GM12878 (cell line): ENCODE measurements around the gene SRMS. TPM values are rescaled to one million over a fixed set of nuclear protein-coding genes. Genes with fewer than 3 reads are reported as not detected.

Experiments used
- ATF2 ChIP-seq: IDR thresholded peaks from 2 replicates; pipeline ENCODE4 v1.6.1; 2012; ENCODE audit warnings: low read length, inconsistent platforms
- ATF3 ChIP-seq: IDR thresholded peaks from 2 replicates; pipeline ENCODE4 v1.6.1; 2011; ENCODE audit warnings: low read depth, mild to moderate bottlenecking, low read length, moderate library complexity, borderline replicate concordance; ENCODE audit errors: extremely low read depth
- BRCA1 ChIP-seq: IDR thresholded peaks from 2 replicates; pipeline ENCODE4 v1.6.1; 2011; ENCODE audit warnings: low read depth, low read length, improper control_type of control experiment
- E2F4 ChIP-seq: IDR thresholded peaks from 2 replicates; pipeline ENCODE4 v1.6.1; 2012; ENCODE audit warnings: low read depth, low read length, improper control_type of control experiment
- EED ChIP-seq: sonication (generic); IDR thresholded peaks from 2 replicates; pipeline ENCODE4 v1.6.1; 2016; ENCODE audit warnings: antibody characterized with exemption, low read depth
- EZH2 ChIP-seq: IDR thresholded peaks from 2 replicates; pipeline ENCODE4 v1.6.1; 2012; ENCODE audit warnings: low read depth, mild to moderate bottlenecking, control low read depth, inconsistent platforms, low read length, borderline replicate concordance; ENCODE audit not compliant: control insufficient read depth
- HCFC1 ChIP-seq: fragments of 150-350 bp; IDR thresholded peaks from 2 replicates; pipeline ENCODE4 v1.6.1; 2014; ENCODE audit warnings: low read length
- MTA3 ChIP-seq: IDR thresholded peaks from 2 replicates; pipeline ENCODE4 v1.6.1; 2012; ENCODE audit warnings: low read length, inconsistent platforms, borderline replicate concordance
- NFYA ChIP-seq: IDR thresholded peaks from 2 replicates; pipeline ENCODE4 v1.6.1; 2011; ENCODE audit warnings: low read depth, mild to moderate bottlenecking, low read length, improper control_type of control experiment, borderline replicate concordance
- NKRF ChIP-seq: fragments of 450-650 bp; conservative IDR thresholded peaks from 2 replicates; pipeline ENCODE4 v1.6.1; 2017; ENCODE audit warnings: mild to moderate bottlenecking, moderate library complexity
- POLR2AphosphoS2 ChIP-seq: IDR thresholded peaks from 2 replicates; pipeline ENCODE4 v1.6.1; 2011; ENCODE audit warnings: low read depth, mild to moderate bottlenecking, low read length, improper control_type of control experiment, moderate library complexity
- PRDM15 ChIP-seq: fragments of 450-650 bp; formaldehyde crosslinking; IDR thresholded peaks from 2 replicates; pipeline ENCODE4 v1.4.0; 2020; ENCODE audit warnings: mild to moderate bottlenecking, moderate library complexity
- SIX5 ChIP-seq: IDR thresholded peaks from 2 replicates; pipeline ENCODE4 v1.6.1; 2011; ENCODE audit warnings: mild to moderate bottlenecking, low read depth, low read length, moderate library complexity; ENCODE audit not compliant: severe bottlenecking
- TCF3 ChIP-seq: IDR thresholded peaks from 2 replicates; pipeline ENCODE4 v1.6.1; 2012; ENCODE audit warnings: low read depth, mild to moderate bottlenecking, low read length, borderline replicate concordance; ENCODE audit not compliant: insufficient read depth
- TCF7 ChIP-seq: IDR thresholded peaks from 2 replicates; pipeline ENCODE4 v1.6.1; 2014; ENCODE audit warnings: antibody characterized with exemption, borderline replicate concordance
- ZBED1 ChIP-seq: IDR thresholded peaks from 2 replicates; pipeline ENCODE4 v1.6.1; 2016; ENCODE audit warnings: borderline replicate concordance
- ZBTB40 ChIP-seq: fragments of 450-650 bp; IDR thresholded peaks from 2 replicates; pipeline ENCODE4 v1.6.1; 2016; ENCODE audit warnings: mild to moderate bottlenecking, moderate library complexity, borderline replicate concordance
- polyA plus RNA-seq, 11 experiments: library from polyadenylated mRNA; depleted of rRNA in 4 of 11; unstranded in 6 of 11; stranded (reverse) in 5 of 11; fragments of >200 nt; fragmentation: Nextera tagmentation in 4 of 11; fragmentation: Illumina TruSeq in 1 of 11; extraction: Ambion mirVana in 4 of 11; extraction: Trizol in 1 of 11; gene quantifications; 1 replicate in 1 of 11; 2 replicates in 10 of 11; pipeline versions ENCODE4 v1.2.1 to v1.2.3, GENCODE V29; 2011 to 2016; ENCODE audit warnings: inconsistent platforms in 2 of 11, missing spikeins in 2 of 11, low read depth in 1 of 11
- total RNA-seq, 4 experiments: library from RNA; depleted of rRNA in 3 of 4; stranded (reverse); fragments of >200 nt in 3 of 4; fragmentation: Illumina TruSeq in 1 of 4; extraction: Trizol in 1 of 4; gene quantifications; 2 replicates each; pipeline versions ENCODE4 v1.2.1 to v1.2.3, GENCODE V29; 2013 to 2021

Gene SRMS
- total and polyA plus RNA-seq, 10 of the 15 experiments (the other 5 are each of a cell fraction or from before 2014, with no cell fraction given), result not detected

- TF ChIP-seq EZH2, result no peak
- no peak for TF ChIP-seq PRDM15
- TF ChIP-seq ZBED1, result no peak
- TF ChIP-seq SIX5, result no peak
- TF ChIP-seq ZBTB40, result no peak
- no peak for TF ChIP-seq E2F4
- TF ChIP-seq NFYA, result no peak
- TF ChIP-seq POLR2AphosphoS2, result peak; percentile 73; the same call in 1 of the 2 replicates
- TF ChIP-seq NKRF, result 0 out of 2 replicates have a peak, but pooled peaks have one; percentile 68
- TF ChIP-seq HCFC1, result no peak
- no peak for TF ChIP-seq EED
- TF ChIP-seq TCF3, result 0 out of 2 replicates have a peak, but pooled peaks have one; percentile 52
- TF ChIP-seq BRCA1, result no peak
- TF ChIP-seq ATF2, result no peak
- no peak for TF ChIP-seq TCF7
- TF ChIP-seq ATF3, result no peak
- no peak for TF ChIP-seq MTA3
Observed at GRCh38 chr20:63520504-63520933, 27.0 kb downstream of the SRMS start, which contains the start of gene PPDPF (continued).
